ENCODE results near the gene DIS3L2. TPM values are rescaled to one million over a fixed set of nuclear protein-coding genes. Genes with fewer than 3 reads are reported as not detected.
A peak's percentile ranks its signal among the peaks of the same experiment; 100 is the strongest.

The DIS3L2 gene
- total RNA-seq, 4 donors from 2014 or later, result 40.6 to 105 (median 43.9) TPM

DNA sequence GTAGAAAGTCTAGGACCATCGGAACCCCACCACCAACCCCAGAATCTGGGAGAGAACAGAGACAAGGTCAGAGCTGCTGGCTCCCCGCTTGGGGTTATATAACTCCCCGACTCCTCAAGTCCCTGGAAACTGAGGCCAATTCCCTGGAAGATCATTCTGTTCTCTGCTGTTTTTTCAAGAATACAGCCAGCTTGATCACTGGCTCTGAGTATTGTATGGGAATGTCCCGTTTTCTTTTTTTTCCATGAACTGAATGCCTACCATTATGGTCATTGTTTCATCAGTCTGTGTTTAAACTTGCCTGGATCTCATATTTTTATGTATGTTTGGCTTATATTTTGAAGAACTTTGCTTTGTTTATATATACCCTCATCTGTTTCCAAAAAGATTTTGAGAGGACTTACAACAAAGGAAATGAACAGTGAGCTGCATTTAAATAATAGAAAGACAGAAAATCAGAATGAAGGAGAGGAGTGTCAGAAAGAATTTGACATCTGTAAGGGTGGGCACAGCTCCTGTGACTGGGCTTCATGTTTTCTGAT is 327.0 kb downstream of the DIS3L2 start:
- Histone ChIP-seq H3K4me3 (no peak overlapping the region), H3K4me1 (peaks cover 25% of the 10 kb centered on the region), H3K27me3 (no peaks in the 10 kb centered on the region), H3K9me3 (no peaks in the 10 kb centered on the region), H3K36me3 (no peaks in the 10 kb centered on the region), H3K27ac (no peak overlapping the region)
- TF ChIP-seq POLR2AphosphoS5 (IDR thresholded peaks at IDR 0.05), result no peak
- no peak for TF ChIP-seq EP300 (IDR thresholded peaks at IDR 0.05)
- no peak for TF ChIP-seq POLR2A (IDR thresholded peaks at IDR 0.05)
- TF ChIP-seq, protein P1, sequence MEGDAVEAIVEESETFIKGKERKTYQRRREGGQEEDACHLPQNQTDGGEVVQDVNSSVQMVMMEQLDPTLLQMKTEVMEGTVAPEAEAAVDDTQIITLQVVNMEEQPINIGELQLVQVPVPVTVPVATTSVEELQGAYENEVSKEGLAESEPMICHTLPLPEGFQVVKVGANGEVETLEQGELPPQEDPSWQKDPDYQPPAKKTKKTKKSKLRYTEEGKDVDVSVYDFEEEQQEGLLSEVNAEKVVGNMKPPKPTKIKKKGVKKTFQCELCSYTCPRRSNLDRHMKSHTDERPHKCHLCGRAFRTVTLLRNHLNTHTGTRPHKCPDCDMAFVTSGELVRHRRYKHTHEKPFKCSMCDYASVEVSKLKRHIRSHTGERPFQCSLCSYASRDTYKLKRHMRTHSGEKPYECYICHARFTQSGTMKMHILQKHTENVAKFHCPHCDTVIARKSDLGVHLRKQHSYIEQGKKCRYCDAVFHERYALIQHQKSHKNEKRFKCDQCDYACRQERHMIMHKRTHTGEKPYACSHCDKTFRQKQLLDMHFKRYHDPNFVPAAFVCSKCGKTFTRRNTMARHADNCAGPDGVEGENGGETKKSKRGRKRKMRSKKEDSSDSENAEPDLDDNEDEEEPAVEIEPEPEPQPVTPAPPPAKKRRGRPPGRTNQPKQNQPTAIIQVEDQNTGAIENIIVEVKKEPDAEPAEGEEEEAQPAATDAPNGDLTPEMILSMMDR (IDR thresholded peaks at IDR 0.05), result no peak
- 78% methylated on average over 4 of the region's 4 CpGs for WGBS
- DNase-seq (ENCODE audit: low spot score in 2 of 2), result no peak

DNA sequence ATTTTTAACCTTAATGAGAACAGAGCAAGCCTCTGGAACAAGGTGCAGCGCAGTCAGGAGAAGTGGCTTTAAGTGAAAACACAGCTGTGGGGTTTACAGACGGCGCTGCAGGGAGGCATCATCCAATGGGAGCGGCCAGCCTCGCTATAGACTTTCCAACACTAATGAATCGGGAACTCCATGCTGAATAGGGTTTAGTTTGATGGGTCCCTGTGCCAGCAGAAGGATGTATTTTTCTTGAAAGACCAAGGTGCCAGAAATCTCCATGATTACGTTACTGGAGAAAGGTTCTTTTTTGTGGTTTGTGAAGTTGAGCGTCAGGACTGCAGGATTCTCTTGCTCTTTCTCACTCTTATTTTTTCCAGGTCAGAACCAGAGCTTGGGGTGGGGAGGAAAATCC is 329.2 kb downstream of the DIS3L2 start:
- Histone ChIP-seq H3K4me1 (peaks cover 13% of the 10 kb centered on the region), H3K36me3 (no peaks in the 10 kb centered on the region), H3K9me3 (no peaks in the 10 kb centered on the region), H3K4me3 (no peak overlapping the region), H3K27ac (no peak overlapping the region), H3K27me3 (no peaks in the 10 kb centered on the region)
- 91% methylated on average over 8 of the region's 8 CpGs for WGBS
- no peak for DNase-seq (ENCODE audit: low spot score in 2 of 2)
- TF ChIP-seq, protein P1 (IDR thresholded peaks at IDR 0.05), result no peak
- TF ChIP-seq EP300 (IDR thresholded peaks at IDR 0.05), result no peak
- no peak for TF ChIP-seq POLR2A (IDR thresholded peaks at IDR 0.05)
- no peak for TF ChIP-seq POLR2AphosphoS5 (IDR thresholded peaks at IDR 0.05)

DNA sequence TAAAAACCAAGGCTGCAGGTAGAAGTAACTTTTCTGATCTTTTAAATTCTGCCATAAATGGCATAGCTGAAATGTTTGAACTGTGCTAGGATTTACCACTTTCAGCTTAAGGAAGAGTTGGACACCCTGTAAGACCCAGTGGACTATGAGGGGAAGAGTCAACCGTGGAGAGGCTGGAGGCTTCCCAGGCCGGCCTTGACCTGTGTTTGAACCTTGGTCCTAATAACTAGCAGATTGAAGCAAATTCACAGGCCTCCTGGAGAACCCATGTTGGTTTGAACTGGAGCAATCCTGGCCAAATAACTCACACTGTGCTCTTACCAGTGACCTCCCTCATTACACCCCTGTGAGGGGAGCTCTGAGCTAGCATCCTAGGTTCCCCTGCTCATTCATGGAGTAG is 329.8 kb downstream of the DIS3L2 start:
- H3K27me3 ChIP-seq, result no peaks in the 10 kb centered on the region
- H3K4me1 ChIP-seq, result peaks cover 6% of the 10 kb centered on the region
- no peak overlapping the region for H3K4me3 ChIP-seq
- TF ChIP-seq EP300 (IDR thresholded peaks at IDR 0.05) (no peak), POLR2A (IDR thresholded peaks at IDR 0.05) (no peak)
- no peak for DNase-seq (ENCODE audit: low spot score in 2 of 2)
- H3K27ac ChIP-seq, result no peak overlapping the region
- H3K36me3 ChIP-seq, result no peaks in the 10 kb centered on the region
- 81% methylated on average over 2 of the region's 2 CpGs for WGBS
- H3K9me3 ChIP-seq, result no peaks in the 10 kb centered on the region

DNA sequence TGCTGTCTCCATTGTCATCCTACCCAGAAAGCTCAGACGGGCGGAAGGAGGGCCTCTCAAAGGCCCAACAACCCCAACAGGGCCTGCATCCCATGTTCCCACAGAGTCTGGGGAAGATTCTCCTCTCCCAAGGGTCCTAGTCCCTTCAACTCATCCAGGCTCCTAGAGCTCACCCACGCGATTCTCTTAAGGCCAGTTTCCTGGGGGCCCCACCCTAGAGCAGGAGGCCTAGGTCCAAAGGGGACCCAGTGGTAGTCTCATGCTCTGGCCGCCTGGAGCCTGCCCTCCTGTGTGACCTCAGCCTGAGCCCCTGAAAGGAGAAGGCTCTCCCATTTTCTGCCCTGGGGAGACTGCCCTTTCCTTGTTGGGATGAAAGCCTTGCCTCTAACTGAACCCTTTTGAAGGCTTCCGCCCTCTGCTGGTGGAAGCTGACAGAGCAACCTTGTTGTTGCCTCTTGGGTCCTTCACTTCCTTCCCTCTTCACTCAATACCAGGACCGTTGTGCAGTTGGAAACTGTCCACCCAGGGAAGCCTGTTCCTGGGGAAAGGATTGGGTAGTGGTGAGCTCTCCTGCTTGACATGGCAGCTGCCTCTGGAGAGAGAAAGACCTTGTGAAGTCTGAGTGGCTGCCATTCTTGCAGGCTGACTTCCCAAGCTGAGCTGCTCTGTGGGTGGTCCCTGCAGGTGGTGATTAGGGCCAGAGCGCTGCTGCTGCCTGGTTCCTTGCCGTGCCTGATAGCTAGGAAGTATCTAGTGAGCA is 331.1 kb downstream of the DIS3L2 start:
- no peaks in the 10 kb centered on the region for H3K4me1 ChIP-seq
- 87% methylated on average over 9 of the region's 9 CpGs for WGBS
- H3K9me3 ChIP-seq, result no peaks in the 10 kb centered on the region
- no peak overlapping the region for H3K4me3 ChIP-seq
- no peak overlapping the region for H3K27ac ChIP-seq
- no peaks in the 10 kb centered on the region for H3K36me3 ChIP-seq
- no peaks in the 10 kb centered on the region for H3K27me3 ChIP-seq
- TF ChIP-seq, protein P1 (IDR thresholded peaks at IDR 0.05), result peak; percentile 5 to 43
- no peak for TF ChIP-seq POLR2AphosphoS5 (IDR thresholded peaks at IDR 0.05)
- TF ChIP-seq POLR2A (IDR thresholded peaks at IDR 0.05), result no peak
- no peak for TF ChIP-seq EP300 (IDR thresholded peaks at IDR 0.05)
- DNase-seq (ENCODE audit: low spot score in 2 of 2), result no peak

DNA sequence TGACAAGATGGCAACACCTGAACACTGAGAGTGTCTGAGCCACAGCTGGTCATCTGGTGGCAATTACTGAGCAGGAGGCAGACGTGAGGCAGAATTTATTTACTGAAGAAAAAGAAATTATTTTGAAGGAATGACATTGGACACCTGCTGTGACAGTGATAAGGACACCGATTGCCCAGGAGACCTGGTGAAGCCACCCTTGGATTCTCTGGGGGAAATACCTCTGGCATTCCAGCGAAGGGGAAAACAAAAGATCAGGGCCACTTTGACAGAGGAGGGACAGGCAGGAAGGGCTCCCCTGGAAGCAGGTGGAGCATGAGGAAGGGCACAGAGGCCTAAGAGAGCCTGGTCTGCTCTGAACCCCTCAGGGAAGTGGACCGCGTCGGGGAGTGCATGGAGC is 331.7 kb downstream of the DIS3L2 start:
- no peaks in the 10 kb centered on the region for H3K36me3 ChIP-seq
- no peak for DNase-seq (ENCODE audit: low spot score in 2 of 2)
- no peaks in the 10 kb centered on the region for H3K4me1 ChIP-seq
- 90% methylated on average over 6 of the region's 6 CpGs for WGBS
- TF ChIP-seq POLR2AphosphoS5 (IDR thresholded peaks at IDR 0.05) (no peak), EP300 (IDR thresholded peaks at IDR 0.05) (no peak), POLR2A (IDR thresholded peaks at IDR 0.05) (no peak)
- TF ChIP-seq, protein P1 (IDR thresholded peaks at IDR 0.05), result no peak
- no peaks in the 10 kb centered on the region for H3K27me3 ChIP-seq
- H3K4me3 ChIP-seq, result no peak overlapping the region
- H3K27ac ChIP-seq, result no peak overlapping the region
- no peaks in the 10 kb centered on the region for H3K9me3 ChIP-seq
